Measurements from ENCODE around the gene RIT2.

Gene RIT2

GRCh38 chr18:42901161-42901560, 214.3 kb downstream of the RIT2 start:
- no peak overlapping the region for H3K4me3 ChIP-seq (ENCODE audit: low read length)
- TF ChIP-seq CTCF (conservative IDR thresholded peaks at IDR 0.05; ENCODE audit: low read length), result no peak
- no peak for DNase-seq (ENCODE audit: low read depth)

- no peak for TF ChIP-seq CTCF (conservative IDR thresholded peaks at IDR 0.05; ENCODE audit: low read length)
- no peak overlapping the region for H3K4me3 ChIP-seq (ENCODE audit: low read length)
- no peak for DNase-seq (ENCODE audit: low read depth)
Measured at GRCh38 chr18:42893977-42894376, 221.5 kb downstream of the RIT2 start.

- no peak overlapping the region for H3K4me3 ChIP-seq (ENCODE audit: low read length)
- DNase-seq (ENCODE audit: low read depth), result no peak
- no peak for TF ChIP-seq CTCF (conservative IDR thresholded peaks at IDR 0.05; ENCODE audit: low read length)
Measured at GRCh38 chr18:42892181-42892580, 223.3 kb downstream of the RIT2 start.

GRCh38 chr18:42891705-42892104, 223.8 kb downstream of the RIT2 start:
- DNase-seq (ENCODE audit: low read depth), result no peak
- TF ChIP-seq CTCF (conservative IDR thresholded peaks at IDR 0.05; ENCODE audit: low read length), result no peak

GRCh38 chr18:42883169-42883568, 232.3 kb downstream of the RIT2 start:
- no peak for TF ChIP-seq CTCF (conservative IDR thresholded peaks at IDR 0.05; ENCODE audit: low read length)
- no peak for DNase-seq (ENCODE audit: low read depth)
- H3K4me3 ChIP-seq (ENCODE audit: low read length), result no peak overlapping the region

More at GRCh38 chr18:42891705-42892104, 223.8 kb downstream of the RIT2 start:
- H3K4me3 ChIP-seq (ENCODE audit: low read length), result no peak overlapping the region

GRCh38 chr18:42882122-42882521, 233.4 kb downstream of the RIT2 start:
- TF ChIP-seq CTCF (conservative IDR thresholded peaks at IDR 0.05; ENCODE audit: low read length), result no peak
- no peak overlapping the region for H3K4me3 ChIP-seq (ENCODE audit: low read length)
- no peak for DNase-seq (ENCODE audit: low read depth)

GRCh38 chr18:42872838-42873237, 242.6 kb downstream of the RIT2 start:
- no peak for TF ChIP-seq CTCF (conservative IDR thresholded peaks at IDR 0.05; ENCODE audit: low read length)
- H3K4me3 ChIP-seq (ENCODE audit: low read length), result no peak overlapping the region
- DNase-seq (ENCODE audit: low read depth), result no peak

Data from AG10803 (cell line).